SKM-1 treated with dmso at 0.1 percent for 144 hours (cell line): Measurements from ENCODE around the gene TAF12.
"Not testable (repeated sequence)": the region's sequence is repeated elsewhere in the genome, so short reads cannot be mapped to it uniquely, and the experiment has no call there.

ENCODE experiments used
- DNase-seq: peaks from one replicate; lab custom pipeline; 2025; ENCODE audit not compliant: unreplicated experiment; lab: John Stamatoyannopoulos, UW

The TAF12 gene

GRCh38 chr1:28645406-28645805 is 2.5 kb upstream of the TAF12 start:
- not testable (repeated sequence) for DNase-seq

- DNase-seq = no peak
These were observed 1.6 kb upstream of the TAF12 start for GRCh38 chr1:28644494-28644893.

- no peak for DNase-seq
These were observed 616 bp downstream of the TAF12 start for GRCh38 chr1:28642056-28642846.

GRCh38 chr1:28640766-28641165 is 2.1 kb downstream of the TAF12 start:
- DNase-seq = peak; percentile 25

GRCh38 chr1:28632560-28632959 is 10.3 kb downstream of the TAF12 start:
- DNase-seq = no peak

- no peak for DNase-seq
These were observed 11.2 kb downstream of the TAF12 start for GRCh38 chr1:28631713-28632112.

GRCh38 chr1:28613175-28613574 is 29.7 kb downstream of the TAF12 start:
- no peak for DNase-seq

- DNase-seq = no peak
These were observed 36.1 kb downstream of the TAF12 start for GRCh38 chr1:28606771-28607170.

- DNase-seq = no peak
These were observed 37.9 kb downstream of the TAF12 start for GRCh38 chr1:28604962-28605361.

- no peak for DNase-seq
These were observed 38.5 kb downstream of the TAF12 start for GRCh38 chr1:28604411-28604810.

GRCh38 chr1:28602536-28603439 is 40.1 kb downstream of the TAF12 start:
- DNase-seq = peak; percentile 36

GRCh38 chr1:28601696-28602095 is 41.2 kb downstream of the TAF12 start:
- no peak for DNase-seq

- not testable (repeated sequence) for DNase-seq
These were observed 46.6 kb downstream of the TAF12 start for GRCh38 chr1:28596276-28596675.

- DNase-seq = no peak
These were observed 47.3 kb downstream of the TAF12 start for GRCh38 chr1:28595412-28596191.

GRCh38 chr1:28594686-28595411 is 48.0 kb downstream of the TAF12 start:
- not testable (repeated sequence) for DNase-seq

GRCh38 chr1:28593988-28594356 is 48.9 kb downstream of the TAF12 start:
- DNase-seq = not testable (repeated sequence)

GRCh38 chr1:28592321-28593071 is 50.4 kb downstream of the TAF12 start:
- DNase-seq = no peak

- peak; percentile 65 for DNase-seq
These were observed 51.1 kb downstream of the TAF12 start, which contains the start of gene RAB42 for GRCh38 chr1:28591708-28592320. TSS of gene RAB42 (plus strand) at chr1:28592265. CDS start at chr1:28592512, 247 bp downstream.
